Esophagus muscularis mucosa (tissue), 4 donors: ENCODE results near the gene ACVRL1.

ENCODE experiments used
- CTCF ChIP-seq, 3 experiments: fragments of 200-600 bp in 2 of 3; fragments of 450-650 bp in 1 of 3; sonication (generic) in 2 of 3; IDR thresholded peaks; one replicate each; pipeline ENCODE4 v1.5.1; 2017 to 2019; ENCODE audit warnings: antibody characterized with exemption in 3 of 3, mild to moderate bottlenecking in 2 of 3, moderate library complexity in 1 of 3
- EP300 ChIP-seq: sonication (generic); formaldehyde crosslinking; IDR thresholded peaks from one replicate; pipeline ENCODE4 v1.6.1; 2017; ENCODE audit warnings: antibody characterized with exemption
- POLR2A ChIP-seq: fragments of 450-650 bp; IDR thresholded peaks from one replicate; pipeline ENCODE4 v1.6.1; 2017; ENCODE audit warnings: antibody characterized with exemption, moderate library complexity, mild to moderate bottlenecking, low read depth
- POLR2AphosphoS5 ChIP-seq, 2 donors: sonication (generic); formaldehyde crosslinking; IDR thresholded peaks; one replicate each; pipeline ENCODE4 v1.6.1; 2017; ENCODE audit warnings: antibody characterized with exemption in 2 of 2

DNA sequence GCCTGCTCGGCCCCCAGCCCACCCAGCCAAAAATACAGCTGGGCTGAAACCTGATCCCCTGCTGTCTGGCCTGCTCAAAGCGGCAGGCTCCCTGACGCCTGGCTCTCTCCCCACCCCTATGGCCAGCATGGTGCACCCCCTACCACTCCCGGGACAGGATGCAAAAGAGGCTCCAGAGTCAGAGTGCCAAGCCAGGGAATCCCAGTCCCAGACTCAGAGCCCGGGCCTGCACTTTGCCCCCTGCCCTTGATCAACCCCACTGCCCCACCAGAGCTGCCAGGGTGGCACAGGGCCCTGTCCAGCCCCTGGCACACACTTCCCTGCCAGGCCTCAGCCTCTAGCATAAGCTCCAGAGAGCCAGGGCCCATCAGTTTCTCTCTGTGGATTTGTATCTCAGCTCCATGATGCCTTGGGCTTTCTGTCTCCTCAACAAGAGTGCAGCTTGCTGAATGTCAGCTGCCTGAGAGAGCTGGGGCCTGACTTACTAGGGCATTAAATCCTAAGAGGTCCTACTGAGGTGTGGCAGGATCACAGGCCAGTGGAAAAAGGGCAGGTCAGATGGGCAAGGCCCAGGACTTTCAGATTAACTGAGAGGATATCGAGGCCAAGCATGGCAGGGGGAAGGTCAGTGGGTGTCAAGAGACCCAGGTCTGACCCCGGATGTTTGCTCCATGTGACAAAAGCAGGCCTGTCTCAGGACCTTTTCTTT lies 13.9 kb downstream of the ACVRL1 start:
- no peak for TF ChIP-seq CTCF (IDR thresholded peaks at IDR 0.05)
- TF ChIP-seq POLR2AphosphoS5 (IDR thresholded peaks at IDR 0.05), result no peak
- TF ChIP-seq EP300, result no peak
- no peak for TF ChIP-seq POLR2A
